Small intestine (tissue), 7 donors: ENCODE data around the gene HOXA10. TPM values are rescaled to one million over a fixed set of nuclear protein-coding genes. Genes with fewer than 3 reads are reported as not detected.

ENCODE experiments used
- DNase-seq, 2 donors: peaks; one replicate each; pipeline versions ENCODE4 v3.0.0 to v3.0.0-alpha.2; 2013
- FAIRE-seq: peaks from 2 replicates; lab custom pipeline; 2012; peaks lifted over from hg19 to GRCh38; lab: Jason Lieb, UNC
- H3K27ac ChIP-seq, 3 donors: one replicate each; pipeline ENCODE4 v1.5.1; 2013; ENCODE audit warnings: low read length in 2 of 3, mild to moderate bottlenecking in 2 of 3, control low read depth in 1 of 3, inconsistent platforms in 1 of 3, low read depth in 1 of 3, moderate library complexity in 1 of 3
- H3K27me3 ChIP-seq, 3 donors: one replicate each; pipeline ENCODE4 v1.6.1; 2013; ENCODE audit warnings: low read length in 3 of 3, inconsistent platforms in 1 of 3; ENCODE audit not compliant: control insufficient read depth in 3 of 3, insufficient read depth in 3 of 3
- H3K36me3 ChIP-seq, 3 donors: one replicate each; pipeline ENCODE4 v1.6.1; 2013; ENCODE audit warnings: low read length in 3 of 3, inconsistent platforms in 1 of 3, low read depth in 1 of 3, mild to moderate bottlenecking in 1 of 3, moderate library complexity in 1 of 3; ENCODE audit not compliant: control insufficient read depth in 3 of 3, insufficient read depth in 2 of 3
- H3K4me1 ChIP-seq, 3 donors: one replicate each; pipeline ENCODE4 v1.6.1; 2013; ENCODE audit warnings: low read length in 2 of 3, inconsistent platforms in 1 of 3, low read depth in 1 of 3, mild to moderate bottlenecking in 1 of 3, moderate library complexity in 1 of 3; ENCODE audit not compliant: control insufficient read depth in 3 of 3, insufficient read depth in 2 of 3
- H3K4me3 ChIP-seq, 3 donors: one replicate each; pipeline ENCODE4 v1.5.1; 2013; ENCODE audit warnings: low read length in 3 of 3, control low read depth in 1 of 3, inconsistent platforms in 1 of 3, low read depth in 1 of 3, mild to moderate bottlenecking in 1 of 3, moderate library complexity in 1 of 3
- H3K9me3 ChIP-seq, 2 donors: one replicate each; pipeline ENCODE4 v1.6.1; 2013; ENCODE audit warnings: low read depth in 1 of 2, low read length in 1 of 2; ENCODE audit not compliant: control insufficient read depth in 2 of 2, insufficient read depth in 1 of 2
- WGBS, 3 donors: extraction: QIAGEN DNeasy Blood & Tissue Kit; methylation state at CpG; one replicate each; pipeline ENCODE4 v1.1.7; 2013; 5-methylcytosine and 5-hydroxymethylcytosine counted together
- polyA plus RNA-seq, 4 donors: library from polyadenylated mRNA; stranded (reverse) in 3 of 4; unstranded in 1 of 4; fragments of 200-250 nt in 3 of 4; fragments of 120-200 nt in 1 of 4; gene quantifications; one replicate each; pipeline versions ENCODE4 v1.2.1 to v1.2.3, GENCODE V29; 2013
- donor health status: healthy with polysubstance abuse.
- donor health status: control.
- donor health status: control.
- donor health status: Bipolar disorder and iron deficiency.
- donor health status: healthy.

Gene HOXA10
- polyA plus RNA-seq, 4 donors, result 0.06 to 19.8 TPM; not detected in 2

DNA sequence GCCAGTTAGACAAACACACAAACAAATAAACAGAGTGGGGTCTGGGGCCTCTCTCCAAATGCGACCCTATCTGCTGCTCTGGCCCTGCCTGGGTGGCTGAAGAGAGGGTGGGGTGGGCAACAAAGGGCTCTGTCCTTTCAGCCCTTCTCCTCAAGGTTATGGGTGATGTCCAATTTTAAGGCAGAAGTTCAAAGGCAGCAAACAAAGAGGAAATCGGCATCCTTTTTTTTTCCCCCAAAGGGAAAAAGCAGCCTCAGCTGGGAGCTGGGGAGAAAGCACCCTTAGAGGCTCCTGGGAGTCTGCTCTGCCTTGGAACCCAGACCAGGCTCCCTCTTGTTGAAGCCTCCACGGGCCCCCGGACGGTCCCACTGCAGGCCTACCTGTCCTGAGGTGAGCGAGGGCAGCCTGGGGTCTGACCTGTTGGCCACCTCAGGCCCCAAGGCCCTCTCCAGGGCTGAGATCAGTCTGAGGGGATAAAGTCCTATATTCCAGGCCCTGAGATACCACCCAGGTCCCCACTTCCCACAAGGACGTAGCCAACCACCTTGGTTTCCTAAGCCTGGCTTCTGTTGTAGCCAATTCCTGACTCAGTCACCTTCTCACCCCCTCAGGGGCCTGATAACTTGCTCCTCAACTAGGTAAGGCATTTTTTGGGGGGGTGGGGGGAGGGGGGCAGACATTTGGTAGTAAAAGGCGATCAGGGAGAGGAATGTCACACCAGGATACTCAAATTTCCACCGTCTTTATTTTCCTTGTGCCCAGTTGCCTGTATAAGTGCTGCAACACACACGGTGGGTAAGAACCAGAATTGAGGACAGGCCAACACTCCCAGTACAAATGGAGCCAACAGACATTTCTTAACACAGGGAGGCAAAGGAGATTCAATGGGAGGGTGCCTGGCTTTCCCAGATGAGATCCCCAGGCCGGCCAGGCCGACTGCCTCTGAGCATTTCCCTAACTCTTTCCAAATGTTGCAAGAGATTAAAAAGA, 6.6 kb upstream of the HOXA10 start:
- WGBS, 3 donors, result 44 to 57% (median 54%) methylated on average over 12 of the region's 12 CpGs
- peaks cover 2 to 12% (median 4%) of the 10 kb centered on the region in 3 donors for H3K4me1 ChIP-seq
- peaks cover 0 to 13% of the 10 kb centered on the region in 2 donors for H3K9me3 ChIP-seq
- no peaks in the 10 kb centered on the region for H3K36me3 ChIP-seq
- peak overlapping the region in 1 of 3 donors; percentile 70 for H3K27ac ChIP-seq
- no peak overlapping the region for H3K4me3 ChIP-seq
- no peak for DNase-seq
- peaks cover 9 to 98% (median 73%) of the 10 kb centered on the region in 3 donors for H3K27me3 ChIP-seq
- FAIRE-seq, result no peak

DNA sequence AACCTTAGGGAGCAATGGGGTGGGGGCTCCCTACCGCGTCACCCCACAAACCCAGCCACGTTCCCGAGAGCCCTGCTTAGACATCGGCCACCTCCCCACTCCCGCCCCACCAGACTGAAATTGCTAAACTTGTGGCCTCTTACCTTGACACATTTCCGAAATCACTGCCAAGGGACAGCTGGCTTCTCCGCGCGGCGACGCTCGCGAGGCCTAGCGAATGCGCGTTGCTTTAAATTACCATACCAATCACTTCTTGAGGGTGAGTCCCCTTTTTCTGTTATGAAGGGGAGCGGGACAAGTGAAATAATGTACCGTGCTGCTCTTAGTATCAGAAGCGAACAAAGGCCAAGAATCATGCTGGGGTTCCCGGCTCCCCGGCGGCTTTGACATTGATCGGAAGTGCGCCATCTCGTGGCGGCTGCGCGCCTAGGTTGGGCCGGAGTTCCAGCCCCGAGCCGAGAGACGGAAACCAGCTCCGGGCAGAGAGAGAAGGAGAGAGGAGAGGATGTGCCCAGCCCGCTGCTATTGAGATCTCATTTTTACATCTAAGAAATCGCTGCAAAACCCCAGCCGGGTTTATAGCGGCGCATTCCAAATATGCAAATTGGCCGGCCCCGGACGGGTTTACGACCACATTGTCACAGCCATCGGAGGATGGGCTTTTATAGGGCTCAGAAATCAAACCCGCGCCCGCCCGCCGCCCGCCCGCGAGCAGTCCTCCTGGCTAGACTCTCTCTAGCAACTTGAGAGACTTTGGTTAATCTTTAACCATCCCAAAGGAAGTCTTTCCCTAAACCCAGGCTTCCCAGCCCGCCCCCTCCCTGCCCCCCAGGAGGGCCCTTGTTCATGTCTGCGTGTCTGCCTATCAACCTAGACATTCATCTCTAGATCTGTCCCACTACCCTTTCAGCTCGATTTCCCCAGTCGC, 5.6 kb upstream of the HOXA10 start:
- Histone ChIP-seq H3K9me3 (peaks cover 0 to 8% of the 10 kb centered on the region in 2 donors), H3K27me3 (peaks cover 7 to 98% (median 73%) of the 10 kb centered on the region in 3 donors), H3K36me3 (no peaks in the 10 kb centered on the region), H3K4me1 (peaks cover 2 to 12% (median 3%) of the 10 kb centered on the region in 3 donors), H3K27ac (peak overlapping the region in 1 of 3 donors; percentile 70), H3K4me3 (peak overlapping the region in 2 of 3 donors; percentile 24 to 48)
- 7 to 15% (median 9%) methylated on average over 56 of the region's 56 CpGs for WGBS, 3 donors
- DNase-seq, result peak; percentile 68 to 92
- no peak for FAIRE-seq

DNA sequence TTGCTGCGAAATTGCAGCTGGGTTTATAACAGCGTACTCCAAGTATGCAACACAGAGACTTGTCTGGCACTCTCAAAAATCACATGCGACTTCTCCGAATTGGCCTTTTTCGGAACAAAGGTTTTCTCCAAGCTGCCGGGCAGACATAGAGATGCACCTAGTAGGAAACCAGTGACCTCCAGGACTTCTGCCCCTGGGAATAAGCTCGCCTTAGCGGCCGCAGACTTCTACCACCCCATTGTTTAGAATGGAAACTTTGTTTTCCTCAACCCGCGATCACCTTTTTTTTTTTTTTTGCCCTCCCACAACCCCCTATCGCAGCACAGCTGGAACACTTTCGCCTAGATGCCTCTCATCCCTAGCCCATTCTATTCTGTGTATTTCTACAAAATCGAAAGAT, 4.9 kb upstream of the HOXA10 start:
- Histone ChIP-seq H3K4me3 (peak overlapping the region in 2 of 3 donors; percentile 24 to 48), H3K9me3 (peaks cover 0 to 8% of the 10 kb centered on the region in 2 donors)
- 28 to 43% (median 39%) methylated on average over 14 of the region's 14 CpGs for WGBS, 3 donors

DNA sequence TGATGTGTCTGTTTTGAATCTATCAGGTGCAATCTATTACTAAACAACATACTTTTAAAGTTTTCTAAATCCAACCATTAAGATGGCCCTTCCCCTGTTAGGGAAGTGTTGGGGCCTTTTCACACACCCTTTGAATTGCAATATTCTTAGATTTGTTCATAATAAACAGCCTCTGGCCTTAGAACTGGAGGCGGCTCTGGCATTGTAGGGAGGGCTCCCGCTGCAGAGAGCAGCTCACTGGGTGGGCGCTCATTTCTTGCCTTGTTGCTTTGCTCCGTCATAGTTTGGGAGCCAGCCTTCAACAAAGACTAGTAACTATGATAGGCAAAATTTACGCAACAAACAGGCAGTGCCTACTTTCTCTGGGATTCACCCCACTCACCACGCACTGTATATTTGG, 4.2 kb upstream of the HOXA10 start:
- DNase-seq (no peak), FAIRE-seq (no peak)
- Histone ChIP-seq H3K27me3 (peaks cover 8 to 98% (median 76%) of the 10 kb centered on the region in 3 donors), H3K9me3 (peaks cover 0 to 8% of the 10 kb centered on the region in 2 donors), H3K4me1 (peaks cover 0 to 14% (median 0%) of the 10 kb centered on the region in 3 donors), H3K36me3 (no peaks in the 10 kb centered on the region), H3K4me3 (peak overlapping the region in 1 of 3 donors; percentile 48), H3K27ac (no peak overlapping the region)
- 37 to 66% (median 64%) methylated on average over 6 of the region's 6 CpGs for WGBS, 3 donors

More for the DNA sequence above, 4.9 kb upstream of the HOXA10 start:
- Histone ChIP-seq H3K27me3 (peaks cover 10 to 99% (median 77%) of the 10 kb centered on the region in 3 donors), H3K27ac (peak overlapping the region in 1 of 3 donors; percentile 70), H3K36me3 (no peaks in the 10 kb centered on the region), H3K4me1 (peaks cover 0 to 18% (median 0%) of the 10 kb centered on the region in 3 donors)
- FAIRE-seq, result no peak
- DNase-seq, result no peak

DNA sequence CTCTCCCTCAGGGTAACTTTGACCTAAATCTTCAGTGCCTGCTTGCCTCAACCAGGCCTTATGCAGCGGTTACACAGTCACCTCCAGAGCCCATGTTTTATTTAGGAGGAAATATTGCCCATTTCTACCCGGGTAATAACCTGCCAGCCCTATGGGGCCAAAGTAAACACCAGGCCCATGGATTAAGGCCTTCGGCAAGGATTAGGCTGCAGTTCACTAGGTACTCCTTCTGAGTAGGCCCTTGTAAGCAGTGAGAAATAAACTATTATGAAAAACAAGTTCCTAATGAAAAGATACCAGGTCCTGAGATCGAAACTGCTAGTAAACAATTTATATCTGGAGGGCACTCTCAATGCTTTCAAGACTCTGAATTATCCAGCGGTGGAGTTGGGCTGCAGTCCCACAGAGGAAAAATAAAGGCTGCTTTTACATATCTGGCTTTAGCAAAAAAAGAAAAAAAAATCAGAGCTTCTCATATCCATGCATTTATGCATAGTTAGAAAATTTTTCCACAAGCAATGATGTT, 3.7 kb upstream of the HOXA10 start:
- Histone ChIP-seq H3K4me3 (peak overlapping the region in 1 of 3 donors; percentile 48), H3K27ac (no peak overlapping the region), H3K27me3 (peaks cover 9 to 97% (median 76%) of the 10 kb centered on the region in 3 donors), H3K9me3 (peaks cover 0 to 5% of the 10 kb centered on the region in 2 donors), H3K4me1 (peaks cover 0 to 14% (median 0%) of the 10 kb centered on the region in 3 donors), H3K36me3 (no peaks in the 10 kb centered on the region)
- DNase-seq (no peak), FAIRE-seq (no peak)
- WGBS, 3 donors, result 34 to 69% (median 56%) methylated on average over 5 of the region's 5 CpGs

DNA sequence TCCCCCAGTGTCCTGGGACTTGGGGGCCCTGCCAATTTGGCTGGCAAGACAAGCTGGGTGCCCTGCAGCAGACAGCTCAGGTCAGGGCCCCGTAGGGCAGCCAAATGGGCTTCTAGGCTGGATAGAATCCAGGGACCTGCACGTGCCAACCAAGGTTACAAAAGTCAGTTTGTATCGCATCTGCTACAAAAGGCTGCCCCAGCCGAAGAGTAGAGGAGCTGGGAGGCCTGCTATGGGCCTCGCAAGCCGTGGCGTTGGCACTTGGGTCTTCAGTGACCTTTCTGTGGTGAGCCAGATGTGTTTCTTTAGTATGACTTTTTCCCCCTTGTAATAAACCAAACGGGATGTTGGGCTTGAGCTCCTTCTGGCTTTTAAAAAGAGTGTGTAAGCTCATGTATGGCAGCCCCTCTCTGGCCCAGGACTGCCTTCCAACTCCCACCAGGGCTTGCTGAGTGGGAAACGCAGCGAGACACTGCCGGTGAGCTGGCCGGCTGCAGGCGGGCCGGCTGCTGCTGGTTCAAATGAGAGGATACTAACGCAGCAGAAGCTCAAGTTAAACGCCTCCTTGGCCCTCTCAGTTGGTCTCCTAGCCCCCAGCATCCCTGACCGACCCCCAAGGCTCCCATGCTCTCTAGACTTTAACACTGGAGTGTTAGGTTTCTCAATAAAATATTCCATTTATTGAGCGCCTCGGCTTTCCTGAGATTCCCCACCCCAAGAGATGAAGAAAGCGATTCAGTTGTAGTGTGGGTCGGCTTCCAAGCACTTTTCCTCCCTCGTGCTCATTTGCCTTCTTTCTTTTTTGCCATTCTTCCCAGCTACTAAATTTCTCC, 3.1 kb upstream of the HOXA10 start:
- 51 to 74% (median 62%) methylated on average over 22 of the region's 22 CpGs for WGBS, 3 donors
- DNase-seq (no peak), FAIRE-seq (no peak)
- H3K9me3 ChIP-seq, result peaks cover 0 to 5% of the 10 kb centered on the region in 2 donors
- H3K27me3 ChIP-seq, result peaks cover 9 to 97% (median 76%) of the 10 kb centered on the region in 3 donors
- H3K4me3 ChIP-seq, result peak overlapping the region in 1 of 3 donors; percentile 48
- no peak overlapping the region for H3K27ac ChIP-seq
- peaks cover 0 to 14% (median 0%) of the 10 kb centered on the region in 3 donors for H3K4me1 ChIP-seq
- no peaks in the 10 kb centered on the region for H3K36me3 ChIP-seq

DNA sequence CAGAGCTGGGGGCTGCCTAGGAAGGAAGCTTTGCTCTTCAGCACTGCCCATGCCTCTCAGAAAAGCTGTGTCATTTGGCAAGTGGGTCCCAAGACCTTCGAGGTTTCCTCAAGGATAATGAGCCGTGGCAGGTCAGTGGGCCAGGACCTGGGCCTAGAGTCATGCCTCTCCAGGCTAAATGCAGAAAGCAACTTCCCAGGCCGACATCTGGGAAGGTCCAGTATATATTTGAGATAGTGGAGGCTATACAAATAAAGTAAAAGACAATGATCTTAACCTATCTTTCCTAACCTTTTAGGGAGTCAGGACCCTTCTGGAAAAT, 2.4 kb upstream of the HOXA10 start:
- DNase-seq (no peak), FAIRE-seq (no peak)
- Histone ChIP-seq H3K4me1 (peaks cover 0 to 14% (median 0%) of the 10 kb centered on the region in 3 donors), H3K27me3 (peaks cover 11 to 97% (median 77%) of the 10 kb centered on the region in 3 donors), H3K36me3 (no peaks in the 10 kb centered on the region), H3K4me3 (peak overlapping the region in 1 of 3 donors; percentile 30), H3K27ac (peak overlapping the region in 1 of 3 donors; percentile 16), H3K9me3 (peaks cover 0 to 5% of the 10 kb centered on the region in 2 donors)
- 52 to 70% (median 53%) methylated on average over 3 of the region's 3 CpGs for WGBS, 3 donors
